ENCODE results near the gene TMEM250.

TMEM250 gene

DNA sequence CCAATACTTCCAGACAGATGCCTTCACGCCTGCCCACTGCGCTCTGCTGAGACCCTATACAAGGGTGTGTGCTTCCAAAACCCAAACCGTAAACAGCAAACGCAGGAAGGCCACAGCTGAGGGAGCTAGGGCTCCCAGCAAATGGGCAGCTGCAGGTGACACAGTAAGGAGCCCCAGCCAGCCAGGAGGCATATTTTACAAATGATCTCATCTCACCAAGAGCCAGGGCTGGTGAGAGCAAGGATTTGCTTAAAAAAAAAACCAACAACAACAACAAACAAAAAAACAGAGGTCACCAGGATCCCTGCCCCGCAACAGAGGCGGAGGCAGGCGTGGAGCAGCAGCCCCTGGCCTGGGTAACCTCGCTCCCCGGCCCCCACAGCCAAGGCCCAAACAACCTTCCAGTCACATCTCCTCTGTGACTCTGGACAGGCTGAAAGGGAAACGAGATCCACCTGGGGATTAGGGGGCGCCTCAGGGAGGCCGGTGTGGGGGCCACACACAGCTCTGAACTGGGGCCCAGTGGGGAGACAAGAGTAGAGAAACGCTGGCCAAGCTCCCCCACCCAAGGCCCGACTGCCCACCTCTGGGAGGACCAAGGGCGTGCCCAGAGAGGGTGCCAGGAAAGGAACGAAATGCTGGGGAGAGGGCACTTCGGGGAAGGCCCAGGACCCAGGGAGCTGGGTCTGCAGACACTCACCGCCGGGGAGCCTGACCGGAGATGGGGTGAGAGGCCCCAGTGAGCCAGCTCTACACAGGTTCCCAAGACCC, 26.9 kb downstream of the TMEM250 start:
- TF ChIP-seq YY1 (IDR thresholded peaks at IDR 0.05; ENCODE audit: insufficient read depth, insufficient read length), result no peak
- no peak for TF ChIP-seq SUZ12 (IDR thresholded peaks at IDR 0.05; ENCODE audit: extremely low read depth, insufficient read depth, insufficient read length)
- DNase-seq (ENCODE audit: low read depth, low spot score), result no peak
- H3K4me1 ChIP-seq (ENCODE audit: insufficient read depth, insufficient read length), result peaks cover 60% of the 10 kb centered on the region
- H3K9ac ChIP-seq (ENCODE audit: insufficient read length, low read depth), result peak overlapping the region; percentile 36
- peaks cover 11% of the 10 kb centered on the region for H3K27me3 ChIP-seq (ENCODE audit: insufficient read depth, insufficient read length)
- H3K4me3 ChIP-seq (ENCODE audit: insufficient read length, low read depth), result no peak overlapping the region
- H3K9me3 ChIP-seq (ENCODE audit: insufficient read depth, low read length), result no peaks in the 10 kb centered on the region
- peaks cover 16% of the 10 kb centered on the region for H3K36me3 ChIP-seq (ENCODE audit: insufficient read depth, insufficient read length, low read length)

DNA sequence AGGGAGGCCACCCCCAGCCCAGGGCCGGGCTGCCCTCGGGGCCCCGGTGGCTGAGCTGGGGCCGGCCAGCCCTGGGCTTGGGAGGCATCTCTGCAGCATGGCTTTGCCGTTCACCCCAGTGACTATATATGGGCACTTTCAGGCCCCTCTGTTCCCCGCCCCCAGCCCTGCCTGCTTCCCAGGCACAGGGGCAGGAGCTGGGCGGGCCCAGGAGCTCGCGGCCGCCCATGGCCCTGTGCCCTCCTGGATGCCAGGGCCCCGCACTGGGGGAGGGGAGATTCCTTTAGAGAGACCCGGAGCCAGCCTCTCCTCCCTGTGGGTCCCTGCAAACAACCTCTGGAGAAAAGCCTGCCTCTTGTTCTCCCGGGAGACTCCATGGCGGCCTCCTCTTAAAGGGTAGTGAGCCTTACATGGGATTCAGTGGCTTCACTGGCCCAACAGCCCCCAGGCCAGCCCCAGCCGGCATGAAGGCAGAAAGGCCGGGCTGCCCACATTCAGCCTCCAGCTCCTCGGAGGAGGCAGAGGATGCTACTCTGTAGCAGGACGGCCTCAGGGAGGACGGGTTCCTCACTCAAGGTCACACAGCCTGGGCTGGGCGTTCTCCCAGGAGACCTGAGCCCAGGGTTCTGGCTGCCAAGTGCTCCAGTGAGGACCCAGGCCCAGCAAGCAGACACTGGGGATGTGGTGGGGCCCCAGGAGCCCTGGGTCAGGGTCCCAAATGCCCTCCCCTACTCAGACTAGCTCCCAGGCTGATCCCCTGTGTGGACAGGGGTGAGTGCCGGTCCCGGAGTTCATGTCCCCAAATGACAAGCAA, 27.7 kb downstream of the TMEM250 start:
- Histone ChIP-seq H3K27me3 (ENCODE audit: insufficient read depth, insufficient read length) (peaks cover 9% of the 10 kb centered on the region), H3K4me3 (ENCODE audit: insufficient read length, low read depth) (no peak overlapping the region), H3K4me1 (ENCODE audit: insufficient read depth, insufficient read length) (peaks cover 63% of the 10 kb centered on the region), H3K9ac (ENCODE audit: insufficient read length, low read depth) (no peak overlapping the region), H3K36me3 (ENCODE audit: insufficient read depth, insufficient read length, low read length) (peaks cover 16% of the 10 kb centered on the region), H3K9me3 (ENCODE audit: insufficient read depth, low read length) (no peaks in the 10 kb centered on the region)
- TF ChIP-seq SUZ12 (IDR thresholded peaks at IDR 0.05; ENCODE audit: extremely low read depth, insufficient read depth, insufficient read length) (no peak), YY1 (IDR thresholded peaks at IDR 0.05; ENCODE audit: insufficient read depth, insufficient read length) (no peak), ZNF274 (IDR thresholded peaks at IDR 0.05; ENCODE audit: low read depth, low read length) (no peak)
- DNase-seq (ENCODE audit: low read depth, low spot score), result no peak

- no peak for DNase-seq (ENCODE audit: low read depth, low spot score)
Observed at GRCh38 chr9:136090056-136090735, 28.5 kb downstream of the TMEM250 start.

GRCh38 chr9:136089697-136090045, 29.0 kb downstream of the TMEM250 start:
- H3K27me3 ChIP-seq (ENCODE audit: insufficient read depth, insufficient read length), result peaks cover 5% of the 10 kb centered on the region
- TF ChIP-seq YY1 (IDR thresholded peaks at IDR 0.05; ENCODE audit: insufficient read depth, insufficient read length) (no peak), ZNF274 (IDR thresholded peaks at IDR 0.05; ENCODE audit: low read depth, low read length) (no peak), SUZ12 (IDR thresholded peaks at IDR 0.05; ENCODE audit: extremely low read depth, insufficient read depth, insufficient read length) (no peak)
- no peak for DNase-seq (ENCODE audit: low read depth, low spot score)

More at GRCh38 chr9:136090056-136090735, 28.5 kb downstream of the TMEM250 start:
- Histone ChIP-seq H3K4me1 (ENCODE audit: insufficient read depth, insufficient read length) (peaks cover 63% of the 10 kb centered on the region), H3K27me3 (ENCODE audit: insufficient read depth, insufficient read length) (peaks cover 5% of the 10 kb centered on the region), H3K9ac (ENCODE audit: insufficient read length, low read depth) (no peak overlapping the region), H3K4me3 (ENCODE audit: insufficient read length, low read depth) (no peak overlapping the region), H3K9me3 (ENCODE audit: insufficient read depth, low read length) (no peaks in the 10 kb centered on the region), H3K36me3 (ENCODE audit: insufficient read depth, insufficient read length, low read length) (peaks cover 23% of the 10 kb centered on the region)
- TF ChIP-seq YY1 (IDR thresholded peaks at IDR 0.05; ENCODE audit: insufficient read depth, insufficient read length) (no peak), ZNF274 (IDR thresholded peaks at IDR 0.05; ENCODE audit: low read depth, low read length) (no peak), SUZ12 (IDR thresholded peaks at IDR 0.05; ENCODE audit: extremely low read depth, insufficient read depth, insufficient read length) (no peak)

DNA sequence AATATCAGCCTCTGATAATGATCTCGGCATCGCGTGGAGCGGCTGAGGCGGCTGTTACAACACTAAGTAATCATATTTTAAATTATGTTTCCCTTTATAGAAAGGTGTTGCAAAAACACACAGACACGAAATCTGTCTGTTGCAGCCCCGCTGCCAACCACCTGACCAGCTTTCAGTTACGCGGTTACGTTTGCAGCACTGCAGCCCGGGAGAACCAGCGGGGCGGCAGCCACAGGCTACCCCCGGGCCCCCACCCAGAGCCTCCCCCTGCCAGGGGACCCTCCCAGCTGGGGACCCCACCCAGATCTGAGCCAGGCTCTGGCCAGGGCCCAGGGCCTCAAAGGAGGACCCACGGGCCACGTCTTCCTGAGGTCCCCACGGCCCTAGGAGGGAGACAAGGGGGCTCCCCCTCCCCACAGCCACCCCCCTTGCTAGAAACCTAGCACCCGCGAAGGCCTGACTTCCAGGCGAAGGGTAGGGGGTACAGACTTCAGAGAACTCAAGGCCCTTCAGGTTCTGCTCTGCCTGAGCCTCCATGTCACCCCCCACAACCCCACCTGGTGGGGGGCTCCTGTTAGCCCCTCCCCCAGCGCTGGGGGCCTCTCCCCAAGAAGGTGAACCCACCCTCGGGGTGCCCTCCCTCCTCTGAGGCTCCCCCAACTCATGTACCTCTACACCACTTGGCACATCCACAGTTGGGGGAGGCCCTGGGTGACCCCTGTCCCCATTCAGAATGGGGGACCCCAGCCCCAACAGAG, 29.6 kb downstream of the TMEM250 start:
- Histone ChIP-seq H3K9me3 (ENCODE audit: insufficient read depth, low read length) (no peaks in the 10 kb centered on the region), H3K4me3 (ENCODE audit: insufficient read length, low read depth) (no peak overlapping the region), H3K27me3 (ENCODE audit: insufficient read depth, insufficient read length) (peaks cover 4% of the 10 kb centered on the region), H3K9ac (ENCODE audit: insufficient read length, low read depth) (peak overlapping the region; percentile 54), H3K36me3 (ENCODE audit: insufficient read depth, insufficient read length, low read length) (peaks cover 29% of the 10 kb centered on the region), H3K4me1 (ENCODE audit: insufficient read depth, insufficient read length) (peaks cover 63% of the 10 kb centered on the region)
- TF ChIP-seq ZNF274 (IDR thresholded peaks at IDR 0.05; ENCODE audit: low read depth, low read length) (no peak), YY1 (IDR thresholded peaks at IDR 0.05; ENCODE audit: insufficient read depth, insufficient read length) (no peak), SUZ12 (IDR thresholded peaks at IDR 0.05; ENCODE audit: extremely low read depth, insufficient read depth, insufficient read length) (no peak)
- DNase-seq (ENCODE audit: low read depth, low spot score), result no peak

More at GRCh38 chr9:136089697-136090045, 29.0 kb downstream of the TMEM250 start:
- Histone ChIP-seq H3K4me1 (ENCODE audit: insufficient read depth, insufficient read length) (peaks cover 63% of the 10 kb centered on the region), H3K36me3 (ENCODE audit: insufficient read depth, insufficient read length, low read length) (peaks cover 23% of the 10 kb centered on the region), H3K9ac (ENCODE audit: insufficient read length, low read depth) (peak overlapping the region; percentile 54), H3K9me3 (ENCODE audit: insufficient read depth, low read length) (no peaks in the 10 kb centered on the region), H3K4me3 (ENCODE audit: insufficient read length, low read depth) (no peak overlapping the region)

DNA sequence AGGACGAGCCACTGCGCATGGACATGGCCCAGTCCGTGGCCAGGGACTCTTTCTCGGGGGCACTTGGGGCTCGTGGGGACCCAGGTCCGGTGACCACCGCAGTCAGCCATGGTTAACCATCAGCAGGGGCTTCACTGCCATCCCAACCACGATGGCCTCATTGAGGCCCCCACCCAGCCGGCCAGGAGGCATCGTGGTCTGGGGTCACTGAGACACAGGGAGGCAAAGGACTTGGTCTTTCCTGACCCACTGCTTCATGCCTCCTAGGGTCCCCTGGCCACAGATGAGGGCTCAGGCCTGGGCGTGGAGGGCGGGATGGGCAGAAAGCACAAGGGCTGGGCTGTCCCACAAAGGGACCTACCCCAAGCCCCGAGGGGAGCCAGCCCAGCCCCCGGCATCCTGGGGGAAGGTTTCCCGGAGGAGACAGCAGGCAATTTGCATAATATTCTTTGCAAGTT, 30.2 kb downstream of the TMEM250 start:
- TF ChIP-seq YY1 (IDR thresholded peaks at IDR 0.05; ENCODE audit: insufficient read depth, insufficient read length), result no peak
- no peak for TF ChIP-seq ZNF274 (IDR thresholded peaks at IDR 0.05; ENCODE audit: low read depth, low read length)
- TF ChIP-seq SUZ12 (IDR thresholded peaks at IDR 0.05; ENCODE audit: extremely low read depth, insufficient read depth, insufficient read length), result no peak
- peaks cover 34% of the 10 kb centered on the region for H3K36me3 ChIP-seq (ENCODE audit: insufficient read depth, insufficient read length, low read length)
- no peak overlapping the region for H3K4me3 ChIP-seq (ENCODE audit: insufficient read length, low read depth)
- peaks cover 63% of the 10 kb centered on the region for H3K4me1 ChIP-seq (ENCODE audit: insufficient read depth, insufficient read length)
- H3K9me3 ChIP-seq (ENCODE audit: insufficient read depth, low read length), result no peaks in the 10 kb centered on the region
- no peaks in the 10 kb centered on the region for H3K27me3 ChIP-seq (ENCODE audit: insufficient read depth, insufficient read length)
- peak overlapping the region; percentile 50 for H3K9ac ChIP-seq (ENCODE audit: insufficient read length, low read depth)
- no peak for DNase-seq (ENCODE audit: low read depth, low spot score)

Data from NT2/D1 (cell line).